Breast epithelium (tissue), 3 donors: Measurements from ENCODE around the gene RADIL.

Source experiments
- CTCF ChIP-seq, 3 donors: fragments of 450-650 bp; IDR thresholded peaks; one replicate each; pipeline ENCODE4 v1.5.1; 2016 to 2017; ENCODE audit warnings: antibody characterized with exemption in 3 of 3, mild to moderate bottlenecking in 3 of 3, moderate library complexity in 3 of 3
- POLR2A ChIP-seq: fragments of 450-650 bp; IDR thresholded peaks from one replicate; pipeline ENCODE4 v1.6.1; 2016; ENCODE audit warnings: antibody characterized with exemption, mild to moderate bottlenecking, moderate library complexity
- POLR2AphosphoS5 ChIP-seq, 3 donors: sonication (generic); formaldehyde crosslinking; IDR thresholded peaks; one replicate each; pipeline ENCODE4 v1.6.1; 2017; ENCODE audit warnings: antibody characterized with exemption in 3 of 3

- TF ChIP-seq CTCF (IDR thresholded peaks at IDR 0.05) (no peak), POLR2A (no peak), POLR2AphosphoS5 (IDR thresholded peaks at IDR 0.05) (no peak)
These were observed 121.1 kb downstream of the RADIL start for GRCh38 chr7:4762121-4763055.
